ENCODE measurements around the gene HES2.
A peak's percentile ranks its signal among the peaks of the same experiment; 100 is the strongest.
"Not testable (repeated sequence)": the region's sequence is repeated elsewhere in the genome, so short reads cannot be mapped to it uniquely, and the experiment has no call there.

The HES2 gene

DNA sequence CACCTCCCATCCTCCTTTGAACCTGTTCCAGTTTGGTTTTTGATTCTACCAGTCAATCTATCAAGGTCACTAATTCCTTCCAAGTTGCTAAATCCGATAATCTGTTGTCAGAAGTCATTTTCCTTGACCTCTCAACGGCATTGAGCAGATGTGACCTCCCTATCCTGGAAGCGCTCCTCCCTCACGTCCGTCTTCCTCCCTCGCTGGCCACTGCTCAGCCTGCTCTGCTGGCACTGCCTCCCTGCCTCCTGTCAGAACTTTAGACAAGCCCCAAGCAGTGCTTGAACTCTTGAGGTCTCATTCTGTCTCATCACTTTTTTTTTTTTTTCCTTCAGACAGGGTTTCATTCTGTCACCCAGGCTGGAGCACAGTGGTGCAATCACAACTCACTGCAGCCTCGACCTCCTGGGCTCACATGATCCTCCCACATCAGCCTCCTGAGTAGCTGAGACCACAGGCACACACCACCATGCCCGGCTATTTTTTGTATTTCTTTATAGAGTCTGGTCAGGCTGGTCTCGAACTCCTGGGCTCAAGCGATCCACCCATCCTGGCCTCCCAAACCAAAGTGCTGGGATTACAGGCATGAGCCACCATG is 21.8 kb downstream of the HES2 start:
- TF ChIP-seq, protein P1, sequence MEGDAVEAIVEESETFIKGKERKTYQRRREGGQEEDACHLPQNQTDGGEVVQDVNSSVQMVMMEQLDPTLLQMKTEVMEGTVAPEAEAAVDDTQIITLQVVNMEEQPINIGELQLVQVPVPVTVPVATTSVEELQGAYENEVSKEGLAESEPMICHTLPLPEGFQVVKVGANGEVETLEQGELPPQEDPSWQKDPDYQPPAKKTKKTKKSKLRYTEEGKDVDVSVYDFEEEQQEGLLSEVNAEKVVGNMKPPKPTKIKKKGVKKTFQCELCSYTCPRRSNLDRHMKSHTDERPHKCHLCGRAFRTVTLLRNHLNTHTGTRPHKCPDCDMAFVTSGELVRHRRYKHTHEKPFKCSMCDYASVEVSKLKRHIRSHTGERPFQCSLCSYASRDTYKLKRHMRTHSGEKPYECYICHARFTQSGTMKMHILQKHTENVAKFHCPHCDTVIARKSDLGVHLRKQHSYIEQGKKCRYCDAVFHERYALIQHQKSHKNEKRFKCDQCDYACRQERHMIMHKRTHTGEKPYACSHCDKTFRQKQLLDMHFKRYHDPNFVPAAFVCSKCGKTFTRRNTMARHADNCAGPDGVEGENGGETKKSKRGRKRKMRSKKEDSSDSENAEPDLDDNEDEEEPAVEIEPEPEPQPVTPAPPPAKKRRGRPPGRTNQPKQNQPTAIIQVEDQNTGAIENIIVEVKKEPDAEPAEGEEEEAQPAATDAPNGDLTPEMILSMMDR (IDR thresholded peaks at IDR 0.05; ENCODE audit: control insufficient read depth, insufficient read depth, low read depth, low read length, missing control alignments) = no peak
- no peak overlapping the region for H3K4me3 ChIP-seq (ENCODE audit: control insufficient read depth, low read depth, low read length)
- no peak for DNase-seq (ENCODE audit: low read depth)

DNA sequence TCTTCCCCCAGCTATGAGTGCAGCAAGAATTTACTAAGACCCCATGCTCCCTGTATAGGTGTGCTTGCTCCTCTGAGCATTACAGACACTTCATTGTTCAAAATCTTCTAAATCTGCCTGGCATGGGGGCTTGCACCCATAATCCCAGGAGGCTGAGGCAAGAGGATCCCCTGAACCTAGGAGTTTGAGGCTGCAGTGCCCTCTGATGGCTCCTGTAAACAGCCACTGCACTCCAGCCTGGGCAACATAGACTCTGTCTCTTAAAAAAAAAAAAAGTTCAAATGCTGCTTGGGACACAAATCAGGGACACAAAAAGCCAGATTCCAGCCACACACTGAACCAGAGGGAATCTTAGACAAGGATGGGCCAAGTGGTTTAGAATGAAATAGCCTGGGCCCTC is 22.7 kb downstream of the HES2 start:
- no peak for DNase-seq (ENCODE audit: low read depth)
- TF ChIP-seq, protein P1 (IDR thresholded peaks at IDR 0.05; ENCODE audit: control insufficient read depth, insufficient read depth, low read depth, low read length, missing control alignments) = peak; percentile 11
- no peak overlapping the region for H3K4me3 ChIP-seq (ENCODE audit: control insufficient read depth, low read depth, low read length)

DNA sequence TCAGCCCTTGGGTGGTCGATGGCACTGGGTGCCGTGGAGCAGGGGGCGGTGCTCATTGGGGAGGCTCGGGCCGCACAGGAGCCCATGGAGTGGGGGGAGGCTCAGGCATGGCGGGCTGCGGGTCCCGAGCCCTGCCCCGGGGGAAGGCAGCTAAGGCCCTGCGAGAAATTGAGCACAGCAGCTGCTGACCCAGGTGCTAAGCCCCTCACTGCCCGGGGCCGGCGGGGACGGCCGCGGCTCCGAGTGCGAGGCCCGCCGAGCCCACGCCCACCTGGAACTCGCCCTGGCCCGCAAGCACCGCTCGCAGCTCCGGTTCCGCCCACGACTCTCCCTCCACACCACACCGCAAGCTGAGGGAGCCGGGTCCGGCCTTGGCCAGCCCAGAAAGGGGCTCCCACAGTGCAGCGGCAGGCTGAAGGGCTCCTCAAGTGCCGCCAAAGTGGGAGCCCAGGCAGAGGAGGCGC is 23.9 kb downstream of the HES2 start:
- DNase-seq (ENCODE audit: low read depth); H3K4me3 ChIP-seq (ENCODE audit: control insufficient read depth, low read depth, low read length): not testable (repeated sequence)

DNA sequence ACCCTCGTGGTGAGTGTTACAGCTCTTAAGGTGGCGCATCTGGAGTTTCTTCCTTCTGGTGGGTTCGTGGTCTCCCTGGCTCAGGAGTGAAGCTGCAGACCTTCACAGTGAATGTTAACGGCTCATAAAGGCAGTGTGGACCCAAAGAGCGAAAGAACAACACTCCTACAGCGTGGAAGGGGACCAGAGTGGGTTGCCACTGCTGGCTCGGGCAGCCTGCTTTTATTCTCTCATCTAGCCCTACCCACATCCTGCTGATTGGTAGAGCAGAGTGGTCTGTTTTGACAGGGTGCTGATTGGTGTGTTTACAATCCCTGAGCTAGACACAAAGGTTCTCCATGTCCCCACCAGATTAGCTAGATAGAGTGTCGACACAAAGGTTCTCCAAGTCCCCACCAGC is 24.6 kb downstream of the HES2 start:
- not testable (repeated sequence) for DNase-seq (ENCODE audit: low read depth); H3K4me3 ChIP-seq (ENCODE audit: control insufficient read depth, low read depth, low read length)

DNA sequence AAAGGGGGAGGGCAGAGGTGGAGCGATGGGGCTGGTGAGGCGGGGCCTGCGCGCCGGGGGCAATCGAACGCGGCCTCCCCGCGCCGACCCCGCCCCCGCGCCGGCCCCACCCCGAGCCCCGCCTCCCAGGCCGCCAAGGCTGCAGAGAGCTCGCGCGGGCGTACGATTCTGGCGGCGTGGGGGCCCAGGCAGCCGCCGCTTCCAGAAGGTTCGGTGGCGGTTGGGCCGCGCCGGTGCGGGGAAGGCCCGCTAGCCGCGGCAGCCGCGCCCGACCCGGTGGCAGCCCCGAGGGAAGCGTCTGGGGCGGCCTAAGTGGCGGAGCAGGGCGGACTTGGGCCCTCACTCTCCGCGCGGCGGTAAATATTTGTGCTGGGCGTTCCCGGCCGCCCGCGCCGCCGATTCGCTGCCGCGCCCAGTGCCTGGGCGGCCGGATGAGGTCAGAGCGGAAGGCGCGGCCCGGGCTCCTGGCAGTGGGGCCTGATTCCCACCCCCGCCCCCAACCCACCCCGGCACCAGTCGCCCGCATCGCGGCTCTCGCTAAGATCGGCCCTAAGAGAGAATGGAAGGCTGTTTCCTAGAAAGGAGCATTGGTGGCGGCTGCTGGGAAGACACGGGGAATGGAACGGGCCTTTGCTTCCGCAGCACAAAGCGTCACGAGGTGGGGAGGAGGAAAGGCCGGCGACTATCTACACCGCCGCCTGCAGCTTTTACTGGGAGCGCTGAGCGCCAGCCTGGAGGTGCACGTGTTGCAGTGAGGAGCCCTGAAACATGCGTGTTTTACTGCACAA is 26.1 kb downstream of the HES2 start, which contains the start of gene ACOT7:
Gene ACOT7 (minus strand): TSS at position 368 of the 788 bp plus-strand sequence. CDS start 368 bp downstream, outside the sequence.
- peak; percentile 29 for DNase-seq (ENCODE audit: low read depth)
- TF ChIP-seq, protein P1 (IDR thresholded peaks at IDR 0.05; ENCODE audit: control insufficient read depth, insufficient read depth, low read depth, low read length, missing control alignments) = peak; percentile 27
- peak within 1 kb of the TSS; percentile 58 for H3K4me3 ChIP-seq (ENCODE audit: control insufficient read depth, low read depth, low read length)

DNA sequence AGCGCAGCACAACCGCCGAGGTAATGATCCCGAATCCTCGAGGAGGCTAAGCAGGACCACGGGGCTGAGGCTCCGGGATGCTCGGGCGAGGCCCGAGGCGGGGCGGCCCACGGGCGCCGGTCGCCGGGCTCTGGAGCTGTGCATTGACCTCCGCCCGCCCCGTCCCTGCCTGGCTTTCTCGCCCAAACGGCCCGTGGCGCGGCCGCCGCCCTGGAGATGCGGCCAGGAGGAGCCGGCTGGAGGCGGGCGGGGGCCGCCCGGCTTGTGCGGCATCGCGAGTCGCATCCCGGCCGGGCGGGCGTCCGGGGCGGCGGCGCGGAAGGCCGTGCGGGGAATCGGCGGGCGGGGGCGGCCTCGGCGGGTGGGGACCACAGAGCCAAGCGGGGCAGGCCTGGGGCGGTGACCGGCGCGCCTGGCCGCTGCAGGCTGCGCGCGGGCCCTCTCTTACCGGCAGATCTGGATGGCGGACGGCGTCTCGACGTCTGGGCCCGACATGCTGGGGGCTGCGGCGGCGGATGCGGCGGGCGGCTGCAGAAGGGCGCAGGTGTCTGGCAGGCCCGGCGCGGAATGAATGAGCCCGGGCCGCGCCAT is 26.8 kb downstream of the HES2 start:
- DNase-seq (ENCODE audit: low read depth) = no peak
- TF ChIP-seq, protein P1 (IDR thresholded peaks at IDR 0.05; ENCODE audit: control insufficient read depth, insufficient read depth, low read depth, low read length, missing control alignments) = no peak
- peak overlapping the region; percentile 58 for H3K4me3 ChIP-seq (ENCODE audit: control insufficient read depth, low read depth, low read length)

DNA sequence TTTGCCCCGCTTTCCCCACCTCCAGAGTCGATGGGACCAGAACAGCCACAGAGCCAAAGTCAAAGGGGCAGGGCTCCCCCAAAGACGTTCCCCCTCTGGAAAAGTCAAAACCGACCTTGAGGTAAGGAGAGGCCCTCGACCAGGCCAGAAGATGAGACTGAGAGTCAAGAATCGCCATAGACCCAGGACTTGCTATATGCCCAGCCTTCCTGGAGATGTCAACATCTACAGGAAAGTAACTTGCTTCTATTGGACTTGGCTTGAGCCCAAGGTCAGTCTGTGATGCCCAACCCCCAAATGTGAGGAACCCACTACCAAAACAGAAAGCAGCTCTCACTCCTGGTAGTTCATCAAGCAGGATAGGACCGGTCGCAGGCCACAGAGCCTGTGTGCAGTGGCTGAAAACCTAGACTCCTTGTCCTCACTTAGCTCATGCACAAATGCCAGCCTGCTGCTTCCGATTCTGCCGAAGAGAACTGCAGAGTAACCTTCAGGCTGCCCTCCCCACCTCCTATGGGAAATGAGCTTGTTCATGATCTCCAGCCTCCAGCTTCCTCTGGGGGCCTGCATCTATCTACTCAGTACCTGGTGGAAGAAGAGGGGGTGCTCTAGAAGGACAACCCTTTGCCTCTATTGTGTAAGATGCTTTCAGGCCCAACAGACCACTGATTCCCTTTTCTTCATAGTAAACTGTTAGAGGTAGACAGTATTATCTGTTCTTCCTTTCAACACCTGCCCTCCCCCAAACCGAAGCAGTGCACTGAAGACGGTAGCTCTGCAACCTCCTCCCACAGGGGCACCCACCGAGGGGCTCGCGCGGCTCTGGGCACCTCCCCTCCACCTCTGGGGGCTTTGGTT is 27.5 kb downstream of the HES2 start:
- DNase-seq (ENCODE audit: low read depth) = no peak
- peak overlapping the region; percentile 58 for H3K4me3 ChIP-seq (ENCODE audit: control insufficient read depth, low read depth, low read length)
- TF ChIP-seq, protein P1 (IDR thresholded peaks at IDR 0.05; ENCODE audit: control insufficient read depth, insufficient read depth, low read depth, low read length, missing control alignments) = no peak
